ENCODE data around the gene FILIP1. TPM values are rescaled to one million over a fixed set of nuclear protein-coding genes. Genes with fewer than 3 reads are reported as not detected.
A peak's percentile ranks its signal among the peaks of the same experiment; 100 is the strongest.

Gene FILIP1
- total and polyA plus RNA-seq, 10 of the 15 experiments (the other 5 are each of a cell fraction or from before 2014, with no cell fraction given): 0.23 to 2.0 (median 0.44) TPM

DNA sequence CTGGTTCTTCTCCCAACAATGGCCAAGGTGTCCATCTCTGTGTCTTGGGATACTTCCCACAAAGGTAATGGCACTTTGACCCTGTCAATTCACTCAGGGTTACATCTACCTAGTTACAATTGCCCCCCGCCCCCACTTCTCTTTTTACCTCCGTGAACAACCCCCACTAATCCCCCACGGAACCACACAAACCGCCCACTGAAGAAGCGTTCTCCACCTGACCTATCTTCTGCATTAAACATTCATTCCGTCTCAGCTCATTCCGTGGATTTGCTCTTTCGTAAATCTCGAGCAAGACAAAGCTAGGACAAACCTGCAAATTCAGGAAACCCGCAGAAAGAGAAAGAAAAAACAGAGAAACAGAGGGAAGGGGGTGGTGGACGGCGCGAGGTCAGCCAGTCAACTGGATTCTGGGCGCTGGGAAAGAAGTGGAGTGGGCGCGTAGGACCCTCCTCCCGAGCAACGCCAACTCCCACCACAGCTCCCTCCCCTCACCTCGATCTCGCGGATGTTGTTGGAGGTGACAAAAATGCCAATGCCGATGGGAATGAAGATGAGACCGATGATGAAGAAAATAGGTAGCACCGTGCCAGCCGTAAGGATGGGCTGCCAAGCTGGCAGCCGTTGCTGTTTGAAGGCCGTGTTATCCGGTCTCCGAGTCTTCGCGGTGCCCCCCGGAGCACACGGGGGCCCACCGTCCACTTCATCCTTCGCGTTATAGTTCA is 209.5 kb downstream of the FILIP1 start:
- CTCF ChIA-PET: interaction anchor here (0.5 to 9.1 kb wide), 6 partner anchors 13 to 1734 kb away, joined by 3 to 163 read pairs (median 4); no protein-coding TSS in a partner anchor
- peak overlapping the region; percentile 94 for H3K4me3 ChIP-seq
- no peak for TF ChIP-seq NFXL1 (IDR thresholded peaks at IDR 0.05; ENCODE audit: borderline replicate concordance)
- TF ChIP-seq ZNF274 (IDR thresholded peaks at IDR 0.05; ENCODE audit: insufficient read depth, insufficient read length): no peak
- TF ChIP-seq ZNF622 (IDR thresholded peaks at IDR 0.05): no peak
- peak; percentile 51; the same call in 1 of the 2 replicates for TF ChIP-seq SMARCA5 (IDR thresholded peaks at IDR 0.05)
- no peak for TF ChIP-seq SP1 (IDR thresholded peaks at IDR 0.05; ENCODE audit: low read depth, low read length)
- TF ChIP-seq ATF7 (IDR thresholded peaks at IDR 0.05; ENCODE audit: low read depth): no peak
- TF ChIP-seq MYC (IDR thresholded peaks at IDR 0.05; ENCODE audit: insufficient read depth, insufficient read length, insufficient replicate concordance, low read length, severe bottlenecking): no peak
- no peak for TF ChIP-seq ZBED1 (IDR thresholded peaks at IDR 0.05; ENCODE audit: borderline replicate concordance)
- TF ChIP-seq MEF2B (IDR thresholded peaks at IDR 0.05; ENCODE audit: partially characterized antibody, poor library complexity, severe bottlenecking): peak; percentile 25
- TF ChIP-seq ZNF207 (IDR thresholded peaks at IDR 0.05; ENCODE audit: borderline replicate concordance): peak; percentile 52; the same call in 1 of the 2 replicates
- no peak for TF ChIP-seq PAX5 (IDR thresholded peaks at IDR 0.05; ENCODE audit: borderline replicate concordance, low read depth, low read length)
- 0 out of 2 replicates have a peak, but pooled peaks have one; percentile 10 for TF ChIP-seq CBX5 (IDR thresholded peaks at IDR 0.05; ENCODE audit: low read depth)
- TF ChIP-seq ASH2L (IDR thresholded peaks at IDR 0.05; ENCODE audit: borderline replicate concordance, low read depth): 0 out of 2 replicates have a peak, but pooled peaks have one; percentile 50
- TF ChIP-seq CEBPB (IDR thresholded peaks at IDR 0.05; ENCODE audit: borderline replicate concordance in 1 of 2, low read depth in 2 of 2, low read length in 2 of 2): no peak
- TF ChIP-seq ZNF24 (IDR thresholded peaks at IDR 0.05): no peak
- TF ChIP-seq SMAD5 (IDR thresholded peaks at IDR 0.05; ENCODE audit: low read depth): no peak
- 0 out of 2 replicates have a peak, but pooled peaks have one; percentile 27 for TF ChIP-seq RAD51 (IDR thresholded peaks at IDR 0.05)
- no peak for TF ChIP-seq GATAD2B (conservative IDR thresholded peaks at IDR 0.05; ENCODE audit: low read depth)
- TF ChIP-seq NR2F1 (conservative IDR thresholded peaks at IDR 0.05): no peak; the same call in 1 of the 2 replicates
- TF ChIP-seq MTA2 (IDR thresholded peaks at IDR 0.05; ENCODE audit: low read depth): no peak; the same call in none of the 2 replicates
- TF ChIP-seq, protein P1, sequence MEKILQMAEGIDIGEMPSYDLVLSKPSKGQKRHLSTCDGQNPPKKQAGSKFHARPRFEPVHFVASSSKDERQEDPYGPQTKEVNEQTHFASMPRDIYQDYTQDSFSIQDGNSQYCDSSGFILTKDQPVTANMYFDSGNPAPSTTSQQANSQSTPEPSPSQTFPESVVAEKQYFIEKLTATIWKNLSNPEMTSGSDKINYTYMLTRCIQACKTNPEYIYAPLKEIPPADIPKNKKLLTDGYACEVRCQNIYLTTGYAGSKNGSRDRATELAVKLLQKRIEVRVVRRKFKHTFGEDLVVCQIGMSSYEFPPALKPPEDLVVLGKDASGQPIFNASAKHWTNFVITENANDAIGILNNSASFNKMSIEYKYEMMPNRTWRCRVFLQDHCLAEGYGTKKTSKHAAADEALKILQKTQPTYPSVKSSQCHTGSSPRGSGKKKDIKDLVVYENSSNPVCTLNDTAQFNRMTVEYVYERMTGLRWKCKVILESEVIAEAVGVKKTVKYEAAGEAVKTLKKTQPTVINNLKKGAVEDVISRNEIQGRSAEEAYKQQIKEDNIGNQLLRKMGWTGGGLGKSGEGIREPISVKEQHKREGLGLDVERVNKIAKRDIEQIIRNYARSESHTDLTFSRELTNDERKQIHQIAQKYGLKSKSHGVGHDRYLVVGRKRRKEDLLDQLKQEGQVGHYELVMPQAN (conservative IDR thresholded peaks at IDR 0.05): 0 out of 2 replicates have a peak, but pooled peaks have one; percentile 84
- TF ChIP-seq ZSCAN29 (IDR thresholded peaks at IDR 0.05): no peak
- 0 out of 3 replicates have a peak, but pooled peaks of 1 of the 2 experiments have one; percentile 44 for TF ChIP-seq EGR1 (IDR thresholded peaks at IDR 0.05; ENCODE audit: borderline replicate concordance in 1 of 2, low read depth in 2 of 2, low read length in 2 of 2)

More for the DNA sequence above, 209.5 kb downstream of the FILIP1 start:
- in situ Hi-C loops (cut with MboI) (loop anchor here (10.0 kb wide), 1 partner anchor 471 kb away; no protein-coding TSS in a partner anchor), intact Hi-C loops (cut with micrococcal nuclease; ENCODE audit: unreplicated experiment) (loop anchor here (1.0 to 5.0 kb wide), 6 partner anchors 17 to 1762 kb away; partner anchors contain the start of genes COX7A2, EEF1A1, FILIP1 and MYO6)
- Histone ChIP-seq H3K4me2 (ENCODE audit: control insufficient read depth, insufficient read depth) (peak overlapping the region; percentile 89), H3K27me3 (replicated peaks in 1 of 2; ENCODE audit: control insufficient read depth in 2 of 2, insufficient read depth in 2 of 2, low read length in 1 of 2) (no peaks in the 10 kb centered on the region), H4K20me1 (ENCODE audit: control insufficient read depth, insufficient read depth) (no peaks in the 10 kb centered on the region), H3K4me1 (ENCODE audit: control insufficient read depth, insufficient read depth, low read length) (no peaks in the 10 kb centered on the region), H2AFZ (ENCODE audit: control insufficient read depth, low read depth, low read length) (peak overlapping the region; percentile 70), H3K27ac (ENCODE audit: control insufficient read depth, insufficient read depth) (peak overlapping the region; percentile 80), H3K9ac (ENCODE audit: control insufficient read depth, insufficient read depth, low read length) (peak overlapping the region; percentile 91), H3K9me3 (replicated peaks; ENCODE audit: control insufficient read depth, insufficient read depth, low read length) (no peaks in the 10 kb centered on the region), H3K79me2 (ENCODE audit: control insufficient read depth, insufficient read depth, low read length) (peaks cover 91% of the 10 kb centered on the region), H3K36me3 (ENCODE audit: control insufficient read depth in 2 of 2, insufficient read depth in 2 of 2, low read length in 1 of 2) (no peaks in the 10 kb centered on the region)
- no peak for FAIRE-seq
- ChIA-PET POLR2A (interaction anchor here (1.0 to 3.3 kb wide), 14 partner anchors 9 to 455 kb away, joined by 3 to 23 read pairs (median 5); partner anchors contain the start of genes COX7A2, FILIP1 and SENP6), SMC1A (ENCODE audit: uncharacterized antibody, unreplicated experiment) (interaction anchor here (1.0 to 12.7 kb wide), 5 partner anchors 9 to 239 kb away, joined by 3 to 196 read pairs (median 11); partner anchors contain the start of gene COX7A2), RAD21 (ENCODE audit: unreplicated experiment) (interaction anchor here (0.7 to 9.2 kb wide), 8 partner anchors 15 to 262 kb away, joined by 3 to 142 read pairs (median 4); partner anchors contain the start of genes COX7A2 and FILIP1)
- peak; percentile 26 for ATAC-seq
- BruUV-seq (replicated peaks): no TSS peak
- no peak for DNase-seq (ENCODE audit: low read depth, low spot score)
- 2% methylated on average over 36 of the region's 36 CpGs for WGBS (ENCODE audit: insufficient coverage, insufficient replicate concordance, low lambda C conversion rate, missing lambda C conversion rate)

Measured in GM12878 (cell line).